ENCODE measurements around the gene TSPAN14.

TSPAN14 gene

GRCh38 chr10:80509108-80509402, 54.9 kb downstream of the TSPAN14 start:
- no peak for DNase-seq

- DNase-seq = no peak
Observed at GRCh38 chr10:80509403-80510161, 55.5 kb downstream of the TSPAN14 start.

GRCh38 chr10:80512031-80512526, 58.0 kb downstream of the TSPAN14 start:
- no peak for DNase-seq

- no peak for DNase-seq
Observed at GRCh38 chr10:80513106-80513505, 59.0 kb downstream of the TSPAN14 start.

GRCh38 chr10:80515511-80515910, 61.4 kb downstream of the TSPAN14 start:
- DNase-seq = no peak

GRCh38 chr10:80515941-80516340, 61.8 kb downstream of the TSPAN14 start:
- DNase-seq = no peak

- no peak for DNase-seq
Observed at GRCh38 chr10:80516506-80517075, 62.5 kb downstream of the TSPAN14 start.

- no peak for DNase-seq
Observed at GRCh38 chr10:80517416-80518142, 63.5 kb downstream of the TSPAN14 start.

- no peak for DNase-seq
Observed at GRCh38 chr10:80518143-80518806, 64.2 kb downstream of the TSPAN14 start.

GRCh38 chr10:80518807-80519360, 64.8 kb downstream of the TSPAN14 start:
- no peak for DNase-seq

- no peak for DNase-seq
Observed at GRCh38 chr10:80519936-80520650, 66.0 kb downstream of the TSPAN14 start.

- no peak for DNase-seq
Observed at GRCh38 chr10:80520661-80521470, 66.8 kb downstream of the TSPAN14 start.

- no peak for DNase-seq
Observed at GRCh38 chr10:80522756-80523363, 68.8 kb downstream of the TSPAN14 start.

- no peak for DNase-seq
Observed at GRCh38 chr10:80523773-80524172, 69.7 kb downstream of the TSPAN14 start.

GRCh38 chr10:80524190-80524909, 70.2 kb downstream of the TSPAN14 start:
- no peak for DNase-seq

- no peak for DNase-seq
Observed at GRCh38 chr10:80526218-80526617, 72.1 kb downstream of the TSPAN14 start.

GRCh38 chr10:80526742-80527141, 72.6 kb downstream of the TSPAN14 start:
- no peak for DNase-seq

- DNase-seq = no peak
Observed at GRCh38 chr10:80528185-80528700, 74.1 kb downstream of the TSPAN14 start.

GRCh38 chr10:80528901-80529300, 74.8 kb downstream of the TSPAN14 start:
- no peak for DNase-seq

GRCh38 chr10:80529604-80530003, 75.5 kb downstream of the TSPAN14 start:
- no peak for DNase-seq
